Endothelial cell of umbilical vein (primary cell): ENCODE results near the gene CPZ.

Source experiments
- CTCF ChIP-seq, 2 donors: IDR thresholded peaks; 1 replicate in 1 of 2; 2 replicates in 1 of 2; pipeline ENCODE4 v1.5.1; 2011; ENCODE audit warnings: low read length in 2 of 2, mild to moderate bottlenecking in 2 of 2, moderate library complexity in 2 of 2, control low read depth in 1 of 2, inconsistent platforms in 1 of 2, low read depth in 1 of 2; ENCODE audit not compliant: insufficient read depth in 1 of 2; ENCODE audit errors: extremely low read depth in 1 of 2
- POLR2AphosphoS5 ChIP-seq: IDR thresholded peaks from 2 replicates; pipeline ENCODE4 v1.6.1; 2012; ENCODE audit warnings: low read depth, mild to moderate bottlenecking, control low read depth, low read length, moderate library complexity; ENCODE audit not compliant: insufficient read depth
- TF ChIP-seq, protein P1 (sequence below): IDR thresholded peaks from 2 replicates; pipeline ENCODE4 v1.6.1; 2011; ENCODE audit not compliant: insufficient read depth, insufficient read length

DNA sequence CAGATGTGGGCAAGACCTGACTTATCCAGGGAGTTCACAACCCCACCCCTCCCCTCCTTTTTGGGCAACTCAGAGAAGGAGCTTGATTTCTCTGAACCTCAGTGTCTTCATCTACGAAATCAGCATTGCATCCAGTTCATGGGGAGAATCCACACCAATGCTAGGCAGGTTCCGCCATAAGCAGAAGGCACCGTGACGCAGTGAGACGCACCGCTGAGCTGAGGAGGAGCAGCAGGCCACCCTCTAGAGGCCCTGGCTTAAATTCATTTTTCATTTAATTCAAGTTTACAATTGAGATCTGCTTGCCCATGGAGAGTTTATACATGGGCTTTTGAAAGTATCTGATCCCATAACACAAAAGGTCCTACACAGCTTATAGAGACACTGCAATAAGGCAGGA lies 55.7 kb downstream of the CPZ start:
- TF ChIP-seq CTCF (IDR thresholded peaks at IDR 0.05; ENCODE audit: extremely low read depth in 1 of 2, insufficient read depth in 1 of 2, low read depth in 1 of 2, low read length in 2 of 2): no peak
- no peak for TF ChIP-seq POLR2AphosphoS5
- TF ChIP-seq, protein P1, sequence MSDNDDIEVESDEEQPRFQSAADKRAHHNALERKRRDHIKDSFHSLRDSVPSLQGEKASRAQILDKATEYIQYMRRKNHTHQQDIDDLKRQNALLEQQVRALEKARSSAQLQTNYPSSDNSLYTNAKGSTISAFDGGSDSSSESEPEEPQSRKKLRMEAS: no peak
